ENCODE data around the gene SLX1B. TPM values are rescaled to one million over a fixed set of nuclear protein-coding genes. Genes with fewer than 3 reads are reported as not detected.
"Not testable (repeated sequence)": the region's sequence is repeated elsewhere in the genome, so short reads cannot be mapped to it uniquely, and the experiment has no call there.

Gene SLX1B
- polyA plus RNA-seq (2014; cell fraction: cytosol; rRNA removed), result 94.5 and 109 TPM in 2 replicates
- polyA plus RNA-seq (2014; cell fraction: nucleus; rRNA removed), result 122 and 129 TPM in 2 replicates

DNA sequence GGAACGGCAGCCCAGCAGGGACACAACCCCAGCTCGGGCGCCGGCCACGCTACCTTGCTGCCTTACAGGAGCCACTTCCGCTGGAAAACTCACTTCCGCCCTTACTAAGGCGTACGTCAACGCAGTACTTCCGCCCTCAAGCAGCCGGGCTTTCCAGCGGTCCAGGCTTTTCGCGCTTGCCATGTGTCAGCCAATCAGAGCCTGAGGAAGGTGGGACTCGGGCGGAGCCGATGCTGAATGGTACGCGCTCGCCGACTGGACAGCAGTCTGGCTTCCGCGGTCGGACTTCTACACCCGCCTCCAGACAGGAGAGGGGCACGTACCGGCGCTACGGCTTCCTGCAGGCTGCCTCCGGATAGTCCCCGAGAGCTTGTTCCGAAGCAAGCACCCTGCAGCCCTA lies at the start of gene SLX1B, which contains the start of gene BOLA2:
SLX1B (plus strand) TSS at position 265 of the 400 bp plus-strand sequence.
BOLA2 (minus strand) TSS at position 83 of the 400 bp plus-strand sequence. CDS start 98 bp downstream, outside the sequence.
- not testable (repeated sequence) for DNase-seq (ENCODE audit: low spot score)

DNA sequence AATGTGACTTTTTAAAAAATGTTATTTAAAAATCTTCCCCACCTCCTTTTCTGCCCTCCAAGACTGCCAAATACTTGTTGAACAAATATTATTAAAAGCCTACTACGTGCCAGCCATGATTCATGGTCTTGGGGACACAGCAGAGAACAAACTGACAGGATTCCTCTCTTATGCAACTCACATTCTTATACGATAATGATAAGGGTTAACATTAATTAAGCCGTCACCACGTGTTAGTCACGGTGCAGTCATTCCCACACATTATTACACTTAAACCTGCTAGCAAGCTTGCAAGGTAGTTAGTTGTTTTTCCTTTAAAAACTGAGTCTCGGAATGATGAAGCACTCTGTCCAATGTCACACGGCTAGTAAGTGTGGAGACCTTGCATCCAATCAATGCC lies 49.1 kb upstream of the SLX1B start:
- DNase-seq (ENCODE audit: low spot score), result not testable (repeated sequence)

GRCh38 chr16:29423587-29423986 lies 30.7 kb upstream of the SLX1B start:
- not testable (repeated sequence) for DNase-seq (ENCODE audit: low spot score)

GRCh38 chr16:29425390-29425789 lies 28.9 kb upstream of the SLX1B start:
- DNase-seq (ENCODE audit: low spot score), result not testable (repeated sequence)

DNA sequence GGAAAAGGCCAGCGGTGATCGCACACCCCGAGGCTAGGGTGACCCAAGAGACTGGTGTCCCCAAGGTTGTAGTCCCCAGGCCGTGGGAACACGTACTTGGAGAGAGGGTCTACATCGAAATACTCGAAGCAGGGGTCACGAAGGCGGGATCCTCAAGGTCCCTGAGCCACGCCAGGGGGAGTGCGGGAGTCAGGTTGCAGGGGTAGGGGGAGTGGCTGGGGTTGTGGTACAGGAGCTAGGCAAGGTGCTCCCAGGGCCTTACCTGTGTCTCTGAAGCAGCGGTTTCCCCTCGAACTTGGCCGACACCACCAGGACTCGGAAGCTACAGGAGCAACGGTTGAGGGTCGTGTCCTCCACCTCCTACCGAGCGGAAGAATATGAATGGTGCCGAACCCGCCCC lies 579 bp upstream of the SLX1B start:
- DNase-seq (ENCODE audit: low spot score), result not testable (repeated sequence)

GRCh38 chr16:29454828-29455227 lies 495 bp downstream of the SLX1B start:
- DNase-seq (ENCODE audit: low spot score), result not testable (repeated sequence)

GRCh38 chr16:29457660-29458059 lies 3.3 kb downstream of the SLX1B start:
- DNase-seq (ENCODE audit: low spot score), result not testable (repeated sequence)

- not testable (repeated sequence) for DNase-seq (ENCODE audit: low spot score)
These were observed 5.6 kb downstream of the SLX1B start, which contains the start of gene SULT1A4 for GRCh38 chr16:29459706-29460646. Gene SULT1A4 (plus strand): TSS chr16:29459913. CDS start chr16:29461386, 1,473 bp downstream.

- not testable (repeated sequence) for DNase-seq (ENCODE audit: low spot score)
These were observed 6.3 kb downstream of the SLX1B start for GRCh38 chr16:29460647-29461030.

DNA sequence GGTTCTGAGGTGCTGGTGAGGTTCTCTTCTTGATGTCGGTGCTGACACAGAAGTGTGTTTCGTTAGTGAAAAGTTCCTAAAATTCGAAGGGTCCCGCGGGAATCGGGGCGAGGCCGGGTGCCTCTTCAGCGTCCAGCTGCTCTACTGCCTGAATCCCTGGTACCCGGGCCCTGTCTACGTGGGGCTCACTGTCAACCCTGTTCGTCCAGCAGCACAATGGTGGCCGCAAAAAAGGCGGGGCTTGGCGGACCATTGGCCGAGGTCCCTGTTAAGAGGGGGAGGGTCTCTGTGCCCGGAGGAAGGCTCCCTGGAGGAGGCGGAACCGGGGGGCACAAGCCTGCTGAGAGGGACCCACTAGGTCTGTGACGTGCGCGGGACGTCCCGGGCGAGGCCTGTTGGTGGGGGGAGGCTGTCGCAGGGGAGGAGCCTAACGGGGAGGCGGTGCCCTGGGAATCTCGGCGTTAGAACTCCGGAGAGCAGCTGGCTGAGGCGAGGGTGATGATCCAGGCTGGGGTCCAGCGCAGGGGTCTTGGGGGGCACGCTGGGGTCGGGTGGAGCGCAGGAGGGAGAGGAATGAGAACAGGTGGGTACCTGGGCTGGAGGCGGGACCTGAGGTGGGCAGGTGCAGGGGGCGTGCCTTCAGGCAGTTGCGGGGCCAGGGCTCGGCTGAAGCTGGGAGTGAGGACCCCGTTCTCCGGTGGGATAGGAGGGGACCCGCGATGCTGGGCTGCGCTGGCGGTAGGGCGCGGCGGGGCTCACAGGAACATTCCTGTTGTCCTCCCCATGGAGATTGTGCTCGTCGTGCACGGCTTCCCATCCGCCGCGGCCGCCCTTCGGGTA lies 11.9 kb downstream of the SLX1B start:
- DNase-seq (ENCODE audit: low spot score), result not testable (repeated sequence)

DNA sequence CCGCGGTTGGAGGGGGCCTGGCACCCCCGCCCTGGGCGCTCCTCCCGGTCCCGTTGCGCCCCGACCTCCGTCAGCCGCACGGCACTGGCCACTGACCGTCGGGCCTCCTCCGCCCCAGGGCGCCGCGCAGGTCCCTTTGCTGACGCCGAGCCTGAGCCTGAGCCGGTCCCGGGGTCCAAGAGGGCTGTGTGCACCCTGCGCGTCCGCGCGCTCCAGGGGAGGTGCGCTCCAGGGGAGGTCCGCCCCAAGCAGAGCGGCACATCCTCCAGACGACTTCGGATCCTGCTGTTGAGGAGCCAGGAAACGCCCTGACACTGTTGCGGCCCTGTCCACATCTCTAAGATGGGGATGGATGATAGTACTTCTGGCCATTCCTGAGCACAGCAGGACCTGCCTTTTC lies 12.6 kb downstream of the SLX1B start:
- not testable (repeated sequence) for DNase-seq (ENCODE audit: low spot score)

GRCh38 chr16:29467654-29468366 lies 13.5 kb downstream of the SLX1B start:
- DNase-seq (ENCODE audit: low spot score), result not testable (repeated sequence)

DNA sequence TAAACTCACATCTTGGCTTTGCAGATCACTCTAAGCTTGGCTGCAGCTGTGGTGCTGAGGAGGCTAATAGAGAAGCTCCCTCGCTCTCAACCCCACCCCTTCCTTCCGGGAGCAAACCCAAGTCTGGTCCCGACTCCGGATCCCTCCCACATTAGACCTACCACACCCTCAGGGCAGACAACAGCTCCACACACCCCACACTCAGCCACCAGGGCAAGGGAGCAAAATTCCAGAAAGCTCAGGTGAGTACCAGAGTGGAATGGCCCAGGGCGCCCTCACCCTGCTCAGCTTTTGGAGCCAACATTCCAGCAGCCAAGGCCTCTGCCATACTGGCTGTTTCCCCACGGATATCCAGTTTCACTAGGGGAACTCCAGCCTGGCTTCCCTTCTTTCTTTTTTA lies 15.3 kb downstream of the SLX1B start:
- DNase-seq (ENCODE audit: low spot score), result not testable (repeated sequence)

DNA sequence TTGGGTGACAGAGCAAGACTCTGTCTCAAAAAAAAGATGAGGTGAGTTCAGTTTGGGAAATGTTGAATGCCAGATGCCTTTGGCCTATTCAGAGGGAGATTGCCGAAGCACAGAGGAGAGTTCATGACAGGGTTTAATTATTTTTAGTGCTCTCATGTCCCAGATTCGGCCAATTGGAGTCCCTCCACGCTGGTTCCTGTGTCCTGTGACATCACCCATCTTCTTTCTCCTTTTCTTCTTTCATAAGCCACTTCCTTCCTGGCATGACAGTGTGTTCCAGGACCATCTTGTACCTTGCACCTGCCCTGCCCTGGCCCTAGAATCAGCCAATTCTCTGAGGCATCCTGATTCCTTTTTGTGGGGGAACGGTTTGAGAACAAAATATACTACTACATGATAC lies 17.7 kb downstream of the SLX1B start:
- not testable (repeated sequence) for DNase-seq (ENCODE audit: low spot score)

GRCh38 chr16:29482276-29482675 lies 27.9 kb downstream of the SLX1B start:
- not testable (repeated sequence) for DNase-seq (ENCODE audit: low spot score)

DNA sequence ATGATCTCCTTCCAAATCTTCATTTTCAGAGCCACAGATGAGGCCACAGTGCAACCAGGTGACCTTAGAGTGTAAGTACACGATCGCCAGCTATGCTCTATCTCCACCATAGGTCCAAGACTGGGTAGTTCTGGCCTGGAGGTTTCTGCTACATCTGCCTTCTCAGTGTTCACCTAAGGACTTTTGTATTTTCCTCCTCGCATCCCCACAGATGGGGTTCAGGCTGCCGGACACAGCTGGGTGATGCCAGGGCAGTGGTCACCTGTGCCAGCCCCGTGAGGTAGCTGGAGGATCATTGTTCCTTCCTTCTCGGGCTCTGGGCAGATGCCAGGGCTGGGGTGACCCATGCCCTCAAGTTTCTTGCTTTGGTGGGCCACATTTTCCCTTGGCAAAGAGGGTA lies 52.0 kb downstream of the SLX1B start, which contains the start of gene NPIPB12:
NPIPB12 (minus strand) TSS at position 101 of the 400 bp plus-strand sequence.
- not testable (repeated sequence) for DNase-seq (ENCODE audit: low spot score)

Small RNA genes lying within 50 kb of the gene (small RNA-seq; reads per million reads assigned to genes)
- gene AC133555.2, result 0 reads per million in 2 experiments
